H1 (cell line): ENCODE measurements around the gene TMX3. TPM values are rescaled to one million over a fixed set of nuclear protein-coding genes. Genes with fewer than 3 reads are reported as not detected.
A peak's percentile ranks its signal among the peaks of the same experiment; 100 is the strongest.

ENCODE experiments used
- CTCF ChIA-PET: fragments of 300-600 bp; sonication (Branson Sonifier 250); formaldehyde crosslinking; loops from one replicate; lab custom pipeline; 2021; ENCODE audit not compliant: partially characterized antibody; lab: Charles Lee
- POLR2A ChIA-PET: fragments of 300-600 bp; sonication (Branson Sonifier 250); formaldehyde crosslinking; loops from one replicate; lab custom pipeline; 2021; ENCODE audit warnings: inconsistent platforms; ENCODE audit not compliant: partially characterized antibody; lab: Charles Lee
- DNase-seq, 2 experiments: peaks; one replicate each; pipeline versions ENCODE4 v3.0.0 to v3.0.0-alpha.2; 2010 to 2022; ENCODE audit warnings: low spot score in 2 of 2, low read depth in 1 of 2, mixed read lengths in 1 of 2
- FAIRE-seq: peaks from 2 replicates; lab custom pipeline; 2011; peaks lifted over from hg19 to GRCh38; lab: Jason Lieb, UNC
- H2AFZ ChIP-seq: 2 replicates; pipeline ENCODE4 v1.8.1; 2012; ENCODE audit warnings: low read length, inconsistent platforms
- H2AK5ac ChIP-seq: 2 replicates; pipeline ENCODE4 v1.6.1; 2013; ENCODE audit warnings: low read depth, low read length
- H2BK120ac ChIP-seq: replicated peaks from 2 replicates; pipeline ENCODE3; 2013; ENCODE audit warnings: low read depth, low read length, inconsistent platforms
- H2BK12ac ChIP-seq: 2 replicates; pipeline ENCODE4 v1.6.1; 2013; ENCODE audit warnings: low read depth, low read length
- H2BK15ac ChIP-seq: 2 replicates; pipeline ENCODE4 v1.6.1; 2013; ENCODE audit warnings: low read length
- H2BK20ac ChIP-seq: 2 replicates; pipeline ENCODE4 v1.6.1; 2013; ENCODE audit warnings: low read length
- H2BK5ac ChIP-seq: 2 replicates; pipeline ENCODE4 v1.6.1; 2013; ENCODE audit warnings: low read depth, low read length
- H3K14ac ChIP-seq: 2 replicates; pipeline ENCODE4 v1.6.1; 2013; ENCODE audit warnings: inconsistent platforms; ENCODE audit not compliant: insufficient read length
- H3K18ac ChIP-seq: 2 replicates; pipeline ENCODE4 v1.6.1; 2013; ENCODE audit warnings: low read length; ENCODE audit errors: extremely low read depth
- H3K23ac ChIP-seq: 2 replicates; pipeline ENCODE4 v1.6.1; 2013; ENCODE audit warnings: inconsistent platforms; ENCODE audit not compliant: insufficient read length
- H3K23me2 ChIP-seq: 2 replicates; pipeline ENCODE4 v1.6.1; 2013; ENCODE audit warnings: low read depth, low read length
- H3K27ac ChIP-seq: 2 replicates; pipeline ENCODE4 v1.6.1; 2011; ENCODE audit warnings: low read depth, low read length, inconsistent platforms
- H3K27me3 ChIP-seq, 4 experiments: replicated peaks in 1 of 4; 1 replicate in 1 of 4; 2 replicates in 3 of 4; pipeline versions ENCODE4 v1.6.1 to v1.8.1; 2011 to 2013; ENCODE audit warnings: low read length in 3 of 4, mild to moderate bottlenecking in 3 of 4, inconsistent platforms in 2 of 4, mixed read lengths in 2 of 4, moderate library complexity in 1 of 4; ENCODE audit not compliant: control insufficient read depth in 3 of 4, insufficient read depth in 3 of 4; ENCODE audit errors: extremely low read depth in 1 of 4
- H3K36me3 ChIP-seq, 4 experiments: 2 replicates each; pipeline versions ENCODE4 v1.6.1 to v1.8.1; 2011 to 2013; ENCODE audit warnings: mild to moderate bottlenecking in 4 of 4, low read length in 3 of 4, moderate library complexity in 2 of 4, control low read depth in 1 of 4, inconsistent platforms in 1 of 4; ENCODE audit not compliant: insufficient read depth in 4 of 4, control insufficient read depth in 2 of 4
- H3K4ac ChIP-seq: replicated peaks from 2 replicates; pipeline ENCODE3; 2013; ENCODE audit warnings: low read length, low read depth, mixed read lengths, inconsistent platforms; ENCODE audit not compliant: insufficient read length
- H3K4me1 ChIP-seq, 4 experiments: replicated peaks in 1 of 4; 1 replicate in 1 of 4; 2 replicates in 3 of 4; pipeline versions ENCODE4 v1.6.1 to v1.8.1; 2011 to 2013; ENCODE audit warnings: low read length in 3 of 4, inconsistent platforms in 2 of 4, mixed read lengths in 1 of 4; ENCODE audit not compliant: insufficient read depth in 4 of 4, control insufficient read depth in 3 of 4
- H3K4me2 ChIP-seq, 2 experiments: 2 replicates each; pipeline versions ENCODE4 v1.6.1 to v1.8.1; 2011 to 2013; ENCODE audit warnings: low read depth in 2 of 2, low read length in 2 of 2, control low read depth in 1 of 2, inconsistent platforms in 1 of 2, mild to moderate bottlenecking in 1 of 2; ENCODE audit not compliant: insufficient read depth in 1 of 2
- H3K4me3 ChIP-seq, 4 experiments: fragments of 200-600, 300-600 bp in 1 of 4; sonication (generic), shearing (Covaris generic), sonication (Bioruptor Twin) in 1 of 4; 2 replicates each; pipeline versions ENCODE4 v1.5.1 to v1.8.1; 2011 to 2016; ENCODE audit warnings: low read length in 4 of 4, low read depth in 3 of 4, control low read depth in 2 of 4, inconsistent platforms in 2 of 4, mild to moderate bottlenecking in 2 of 4, mixed read lengths in 1 of 4, moderate library complexity in 1 of 4; ENCODE audit not compliant: insufficient read depth in 2 of 4; ENCODE audit errors: extremely low read depth in 1 of 4
- H3K56ac ChIP-seq: replicated peaks from 2 replicates; pipeline ENCODE3; 2013; ENCODE audit warnings: low read depth, mild to moderate bottlenecking, mixed read lengths, low read length, inconsistent platforms; ENCODE audit not compliant: insufficient read length
- H3K79me1 ChIP-seq: 2 replicates; pipeline ENCODE4 v1.6.1; 2013; ENCODE audit warnings: low read depth, low read length, control low read depth
- H3K79me2 ChIP-seq, 2 experiments: 2 replicates each; pipeline versions ENCODE4 v1.6.1 to v1.8.1; 2012 to 2013; ENCODE audit warnings: low read length in 2 of 2, mild to moderate bottlenecking in 2 of 2, inconsistent platforms in 1 of 2; ENCODE audit not compliant: insufficient read depth in 2 of 2, control insufficient read depth in 1 of 2
- H3K9ac ChIP-seq, 4 experiments: replicated peaks in 1 of 4; 1 replicate in 1 of 4; 2 replicates in 3 of 4; pipeline versions ENCODE4 v1.6.1 to v1.8.1; 2011 to 2013; ENCODE audit warnings: low read depth in 3 of 4, low read length in 3 of 4, control low read depth in 2 of 4, mild to moderate bottlenecking in 2 of 4, moderate library complexity in 2 of 4, inconsistent platforms in 1 of 4; ENCODE audit errors: extremely low read depth in 1 of 4
- H3K9me3 ChIP-seq, 2 experiments: 2 replicates each; pipeline versions ENCODE4 v1.6.1 to v1.8.1; 2012 to 2013; ENCODE audit warnings: mild to moderate bottlenecking in 2 of 2, moderate library complexity in 2 of 2, control low read depth in 1 of 2, inconsistent platforms in 1 of 2, low read depth in 1 of 2, low read length in 1 of 2, mixed read lengths in 1 of 2; ENCODE audit not compliant: insufficient read depth in 2 of 2
- H4K20me1 ChIP-seq, 2 experiments: replicated peaks in 1 of 2; 2 replicates each; pipeline versions ENCODE3 to v1.8.1; 2011 to 2013; ENCODE audit warnings: inconsistent platforms in 2 of 2, low read length in 2 of 2, mild to moderate bottlenecking in 1 of 2; ENCODE audit not compliant: insufficient read depth in 2 of 2, control insufficient read depth in 1 of 2
- H4K5ac ChIP-seq: 2 replicates; pipeline ENCODE4 v1.6.1; 2013; ENCODE audit warnings: low read length, low read depth, mixed read lengths, inconsistent platforms; ENCODE audit not compliant: insufficient read length
- H4K8ac ChIP-seq: 2 replicates; pipeline ENCODE4 v1.8.0; 2013; ENCODE audit warnings: mild to moderate bottlenecking, moderate library complexity, low read length, inconsistent platforms; ENCODE audit not compliant: insufficient read depth; ENCODE audit errors: extremely low read depth
- H4K91ac ChIP-seq: replicated peaks from 2 replicates; pipeline ENCODE3; 2013; ENCODE audit warnings: low read length, mixed read lengths, inconsistent platforms; ENCODE audit not compliant: insufficient read length
- KDM1A ChIP-seq: fragments of 200-600, 300-600 bp; sonication (generic); IDR thresholded peaks from 2 replicates; pipeline ENCODE4 v1.7.1; 2016; ENCODE audit warnings: mild to moderate bottlenecking, low read length, borderline replicate concordance
- RAD21 ChIP-seq, 2 experiments: IDR thresholded peaks in 1 of 2; conservative IDR thresholded peaks in 1 of 2; 2 replicates each; pipeline ENCODE4 v1.6.1; 2011; ENCODE audit warnings: low read depth in 2 of 2, low read length in 2 of 2, improper control_type of control experiment in 1 of 2, inconsistent platforms in 1 of 2, mild to moderate bottlenecking in 1 of 2, moderate library complexity in 1 of 2
- WGBS, 2 experiments: shearing (Covaris generic) in 1 of 2; methylation state at CpG; one replicate each; pipeline versions ENCODE4 v1.1.6 to v1.1.7; 2013 to 2015; ENCODE audit warnings: low lambda C conversion rate in 2 of 2, mixed read lengths in 2 of 2, inconsistent platforms in 1 of 2, low coverage in 1 of 2, missing lambda C conversion rate in 1 of 2; ENCODE audit not compliant: insufficient replicate concordance in 2 of 2, insufficient coverage in 1 of 2, insufficient read length in 1 of 2; ENCODE audit errors: extremely low coverage in 1 of 2, missing lambda C conversion rate in 1 of 2; 5-methylcytosine and 5-hydroxymethylcytosine counted together
- polyA plus RNA-seq, 7 experiments: library from polyadenylated mRNA; depleted of rRNA in 3 of 7; stranded (reverse) in 5 of 7; unstranded in 2 of 7; fragments of >200 nt in 5 of 7; fragments of 200-250 nt in 2 of 7; gene quantifications; 1 replicate in 5 of 7; 2 replicates in 1 of 7; 4 replicates in 1 of 7; pipeline versions ENCODE4 v1.2.1 to v1.2.3, GENCODE V29; 2011 to 2013; ENCODE audit warnings: missing spikeins in 2 of 7, mixed read lengths in 2 of 7
- total RNA-seq: library from RNA; stranded (reverse); fragmentation: NEBNext Ultra II Directional; extraction: Animal tissue kit (Norgen Biotek cat#: 25700); gene quantifications from 2 replicates; pipeline ENCODE4 v1.2.1, GENCODE V29; 2021

TMX3 gene
- total and polyA plus RNA-seq, 2 of the 8 experiments (the other 6 are each of a cell fraction or from before 2014, with no cell fraction given) = 12.6 to 29.0 TPM

GRCh38 chr18:68733707-68734106, 18.8 kb upstream of the TMX3 start:
- no peak overlapping the region for H2AK5ac ChIP-seq
- H3K9me3 ChIP-seq = no peaks in the 10 kb centered on the region
- DNase-seq = no peak
- H3K4me1 ChIP-seq = no peaks in the 10 kb centered on the region
- no peak overlapping the region for H2AFZ ChIP-seq
- no peak overlapping the region for H3K23ac ChIP-seq
- no peak overlapping the region for H2BK5ac ChIP-seq
- no peak overlapping the region for H3K27ac ChIP-seq
- H2BK120ac ChIP-seq = no peak overlapping the region
- 67% methylated on average over 6 of the region's 6 CpGs; no CpG with 5 or more reads in 1 of the 2 experiments for whole genome bisulfite sequencing, 2 experiments
- no peak for FAIRE-seq
- no peaks in the 10 kb centered on the region for H3K27me3 ChIP-seq
- H4K91ac ChIP-seq = no peak overlapping the region
- TF ChIP-seq KDM1A (no peak), RAD21 (IDR thresholded peaks at IDR 0.05 in 1 of 2, conservative IDR thresholded peaks at IDR 0.05 in 1 of 2; ENCODE audit: low read depth in 2 of 2, low read length in 2 of 2) (peak in 1 of 2 experiments; percentile 13; a peak in 1 of 4 replicates)
- no peak overlapping the region for H3K56ac ChIP-seq
- H4K8ac ChIP-seq = no peak overlapping the region
- no peak overlapping the region for H2BK15ac ChIP-seq
- H3K23me2 ChIP-seq = no peaks in the 10 kb centered on the region
- H3K79me2 ChIP-seq = no peaks in the 10 kb centered on the region
- H4K5ac ChIP-seq = no peak overlapping the region
- H3K36me3 ChIP-seq = no peaks in the 10 kb centered on the region
- H3K9ac ChIP-seq = no peak overlapping the region
- no peak overlapping the region for H3K4me3 ChIP-seq
- no peak overlapping the region for H2BK20ac ChIP-seq
- no peaks in the 10 kb centered on the region for H4K20me1 ChIP-seq
- CTCF ChIA-PET = interaction anchor here (0.6 to 1.3 kb wide), 7 partner anchors 10 to 1945 kb away, joined by 3 to 5 read pairs (median 3); no protein-coding TSS in a partner anchor
- no peak overlapping the region for H3K18ac ChIP-seq
- H3K4me2 ChIP-seq = no peak overlapping the region
- no peak overlapping the region for H3K4ac ChIP-seq
- POLR2A ChIA-PET = interaction anchor here (0.8 kb wide), 1 partner anchor 19 kb away, joined by 3 read pairs; no protein-coding TSS in a partner anchor
- H2BK12ac ChIP-seq = no peak overlapping the region
- H3K79me1 ChIP-seq = no peaks in the 10 kb centered on the region
- no peak overlapping the region for H3K14ac ChIP-seq
